HEK293T (cell line): ENCODE data around the gene C1orf167.

Source experiments
- FOXK2 ChIP-seq: fragments of 450-650 bp; IDR thresholded peaks from 2 replicates; pipeline ENCODE4 v1.6.1; 2016; ENCODE audit warnings: mild to moderate bottlenecking
- SUZ12 ChIP-seq: fragments of 450-650 bp; IDR thresholded peaks from 2 replicates; pipeline ENCODE4 v1.6.1; 2016; ENCODE audit warnings: mild to moderate bottlenecking
- TF ChIP-seq, protein P1 (sequence below): fragments of 450-650 bp; IDR thresholded peaks from 2 replicates; pipeline ENCODE4 v1.6.1; 2016

DNA sequence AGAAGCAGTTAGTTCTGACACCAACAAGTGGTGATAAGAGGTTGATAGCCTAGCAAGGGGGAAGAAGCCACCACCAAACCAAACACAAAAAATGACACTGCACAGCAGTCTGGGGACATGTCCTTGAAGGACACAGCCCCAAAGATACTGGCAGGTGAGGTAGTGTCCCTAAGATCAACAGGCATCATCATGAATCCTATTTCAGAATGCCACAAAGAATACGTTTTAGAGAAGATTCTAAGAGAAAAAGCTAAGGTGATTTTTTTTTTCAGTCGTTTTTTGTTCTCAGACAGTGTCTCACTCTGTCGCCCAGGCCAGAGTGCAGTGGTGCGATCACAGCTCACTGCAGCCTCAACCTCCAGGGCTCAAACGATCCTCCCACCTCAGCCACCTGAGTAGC lies 24.2 kb downstream of the C1orf167 start:
- TF ChIP-seq FOXK2 (no peak), SUZ12 (no peak)
- TF ChIP-seq, protein P1, sequence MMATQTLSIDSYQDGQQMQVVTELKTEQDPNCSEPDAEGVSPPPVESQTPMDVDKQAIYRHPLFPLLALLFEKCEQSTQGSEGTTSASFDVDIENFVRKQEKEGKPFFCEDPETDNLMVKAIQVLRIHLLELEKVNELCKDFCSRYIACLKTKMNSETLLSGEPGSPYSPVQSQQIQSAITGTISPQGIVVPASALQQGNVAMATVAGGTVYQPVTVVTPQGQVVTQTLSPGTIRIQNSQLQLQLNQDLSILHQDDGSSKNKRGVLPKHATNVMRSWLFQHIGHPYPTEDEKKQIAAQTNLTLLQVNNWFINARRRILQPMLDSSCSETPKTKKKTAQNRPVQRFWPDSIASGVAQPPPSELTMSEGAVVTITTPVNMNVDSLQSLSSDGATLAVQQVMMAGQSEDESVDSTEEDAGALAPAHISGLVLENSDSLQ: no peak
